MV-4-11 (cell line): ENCODE measurements around the gene KIF25.
"Not testable (repeated sequence)": the region's sequence is repeated elsewhere in the genome, so short reads cannot be mapped to it uniquely, and the experiment has no call there.

Source experiments
- DNase-seq: peaks from one replicate; lab custom pipeline; 2025; lab: John Stamatoyannopoulos, UW

KIF25 gene

GRCh38 chr6:167993831-167994230 lies 3.6 kb upstream of the KIF25 start:
- DNase-seq: no peak

- no peak for DNase-seq
Observed at GRCh38 chr6:167995302-167995701, 2.2 kb upstream of the KIF25 start.

- no peak for DNase-seq
Observed at GRCh38 chr6:167995731-167996151, 1.7 kb upstream of the KIF25 start.

GRCh38 chr6:167996424-167997199 lies 859 bp upstream of the KIF25 start:
- DNase-seq: no peak

GRCh38 chr6:167998215-167998614 lies 744 bp downstream of the KIF25 start:
- DNase-seq: no peak

GRCh38 chr6:168000198-168001028 lies 2.9 kb downstream of the KIF25 start:
- DNase-seq: no peak

GRCh38 chr6:168001029-168001332 lies 3.5 kb downstream of the KIF25 start:
- DNase-seq: no peak

- not testable (repeated sequence) for DNase-seq
Observed at GRCh38 chr6:168001514-168001913, 4.0 kb downstream of the KIF25 start.

- no peak for DNase-seq
Observed at GRCh38 chr6:168002804-168003203, 5.3 kb downstream of the KIF25 start.

GRCh38 chr6:168004023-168004422 lies 6.6 kb downstream of the KIF25 start:
- no peak for DNase-seq

- DNase-seq: no peak
Observed at GRCh38 chr6:168004945-168005344, 7.5 kb downstream of the KIF25 start.

GRCh38 chr6:168005796-168006195 lies 8.3 kb downstream of the KIF25 start:
- DNase-seq: no peak

- peak; percentile 99 for DNase-seq
Observed at GRCh38 chr6:168007592-168008338, 10.3 kb downstream of the KIF25 start.

GRCh38 chr6:168009331-168009730 lies 11.9 kb downstream of the KIF25 start:
- no peak for DNase-seq

- DNase-seq: no peak
Observed at GRCh38 chr6:168011291-168011690, 13.8 kb downstream of the KIF25 start.

GRCh38 chr6:168012431-168013249 lies 15.2 kb downstream of the KIF25 start:
- DNase-seq: no peak

- DNase-seq: no peak
Observed at GRCh38 chr6:168013250-168013915, 15.9 kb downstream of the KIF25 start.

GRCh38 chr6:168014428-168014827 lies 17.0 kb downstream of the KIF25 start:
- no peak for DNase-seq

GRCh38 chr6:168015009-168015408 lies 17.5 kb downstream of the KIF25 start:
- DNase-seq: no peak

- no peak for DNase-seq
Observed at GRCh38 chr6:168015482-168016175, 18.2 kb downstream of the KIF25 start.

GRCh38 chr6:168016176-168016620 lies 18.7 kb downstream of the KIF25 start:
- no peak for DNase-seq
